PC-3 (cell line): ENCODE results near the gene DNAJB6. TPM values are rescaled to one million over a fixed set of nuclear protein-coding genes. Genes with fewer than 3 reads are reported as not detected.

Source experiments
- ATAC-seq: fragments of 200-7000 bp; cut with Tn5 transposase; 2 replicates; pipeline ENCODE4 v1.9.1; 2020; ENCODE audit warnings: mild to moderate bottlenecking, moderate library complexity
- BruUV-seq: library from RNA; stranded (reverse); fragments of 400-500 nt; replicated peaks from 2 replicates; lab custom pipeline; 2021; lab: Mats Ljungman, UMichigan
- CTCF ChIA-PET: fragments of 300-600 bp; sonication (Branson Sonifier 250); formaldehyde crosslinking; loops from one replicate; lab custom pipeline; 2022; ENCODE audit warnings: antibody characterized with exemption; lab: Charles Lee
- POLR2A ChIA-PET: fragments of 300-600 bp; sonication (Branson Sonifier 250); formaldehyde crosslinking; loops from one replicate; lab custom pipeline; 2022; ENCODE audit warnings: antibody characterized with exemption; ENCODE audit not compliant: unreplicated experiment; lab: Charles Lee
- DNase-seq: peaks from one replicate; pipeline ENCODE4 v3.0.0-alpha.2; 2015
- H2AFZ ChIP-seq: fragments of 300-600 bp; sonication (generic); 2 replicates; pipeline ENCODE4 v1.6.0; 2016; ENCODE audit warnings: antibody characterized with exemption, low read length
- H3F3A ChIP-seq: fragments of 300-600 bp; sonication (generic); one replicate; pipeline ENCODE4 v1.6.0; 2017; ENCODE audit warnings: antibody characterized with exemption, low read length, control low read depth, mild to moderate bottlenecking; ENCODE audit not compliant: unreplicated experiment
- H3K27ac ChIP-seq: fragments of 300-600 bp; sonication (generic); 2 replicates; pipeline ENCODE4 v1.5.1; 2016; ENCODE audit warnings: mild to moderate bottlenecking, low read length
- H3K27me3 ChIP-seq: fragments of 300-600 bp; sonication (generic); 2 replicates; pipeline ENCODE4 v1.6.1; 2016; ENCODE audit warnings: low read length, mixed read lengths
- H3K36me3 ChIP-seq: fragments of 300-600 bp; sonication (generic); 2 replicates; pipeline ENCODE4 v1.6.1; 2016; ENCODE audit warnings: low read depth, mixed run types, low read length, mixed read lengths
- H3K4me1 ChIP-seq: fragments of 300-600 bp; sonication (generic); 2 replicates; pipeline ENCODE4 v1.5.1; 2016; ENCODE audit warnings: low read length; ENCODE audit not compliant: insufficient read depth
- H3K4me2 ChIP-seq: fragments of 300-600 bp; sonication (generic); 2 replicates; pipeline ENCODE4 v1.6.0; 2016; ENCODE audit warnings: low read length
- H3K4me3 ChIP-seq: fragments of 300-600 bp; sonication (generic); 2 replicates; pipeline ENCODE4 v1.5.1; 2016; ENCODE audit warnings: mild to moderate bottlenecking, low read length, mixed read lengths
- H3K79me2 ChIP-seq: fragments of 300-600 bp; sonication (generic); 2 replicates; pipeline ENCODE4 v1.6.1; 2017; ENCODE audit warnings: low read length, mixed read lengths
- H3K9ac ChIP-seq: fragments of 300-600 bp; sonication (generic); 2 replicates; pipeline ENCODE4 v1.6.0; 2016; ENCODE audit warnings: mild to moderate bottlenecking, low read length
- H3K9me2 ChIP-seq: fragments of 300-600 bp; sonication (generic); replicated peaks from 2 replicates; pipeline ENCODE4 v1.6.1; 2016; ENCODE audit warnings: mixed run types, low read length, mixed read lengths
- H3K9me3 ChIP-seq: fragments of 300-600 bp; sonication (generic); 2 replicates; pipeline ENCODE4 v1.6.1; 2016; ENCODE audit warnings: low read length, mixed read lengths
- H4K20me1 ChIP-seq: fragments of 300-600 bp; sonication (generic); 2 replicates; pipeline ENCODE4 v1.6.1; 2016; ENCODE audit warnings: low read length, mixed read lengths
- CTCF ChIP-seq: fragments of 300-600 bp; sonication (generic); conservative IDR thresholded peaks from 2 replicates; pipeline ENCODE4 v1.5.1; 2017; ENCODE audit warnings: antibody characterized with exemption, low read depth, mild to moderate bottlenecking, low read length
- EZH2 ChIP-seq: fragments of 300-600 bp; sonication (generic); IDR thresholded peaks from one replicate; pipeline ENCODE4 v1.6.1; 2017; ENCODE audit warnings: antibody characterized with exemption, mild to moderate bottlenecking, low read length; ENCODE audit not compliant: unreplicated experiment
- EZH2phosphoT487 ChIP-seq: fragments of 300-600 bp; sonication (generic); IDR thresholded peaks from 2 replicates; pipeline ENCODE4 v1.6.1; 2018; ENCODE audit warnings: mild to moderate bottlenecking, antibody characterized with exemption, low read length, borderline replicate concordance
- intact Hi-C: fragments of 100-400 bp; cut with micrococcal nuclease; formaldehyde crosslinking; loops from 2 replicates; pipeline ENCODE4 v1.9.0; 2023
- total RNA-seq: library from RNA; depleted of rRNA; stranded (reverse); fragments of >200 nt; gene quantifications from 2 replicates; pipeline ENCODE4 v1.2.3, GENCODE V29; 2014

The DNAJB6 gene
- total RNA-seq, 1 experiment from 2014 or later = 151 TPM

- BruUV-seq = no TSS peak
- intact Hi-C loops = no loop called here
- DNase-seq (no peak), ATAC-seq (no peak)
- H3K27me3 ChIP-seq = no peaks in the 10 kb centered on the region
- H3K9me3 ChIP-seq = no peaks in the 10 kb centered on the region
- H3K79me2 ChIP-seq = no peaks in the 10 kb centered on the region
- H3K36me3 ChIP-seq = no peaks in the 10 kb centered on the region
- peaks cover 9% of the 10 kb centered on the region; the same call in 1 of the 2 replicates for H3K4me1 ChIP-seq
- no peaks in the 10 kb centered on the region for H3F3A ChIP-seq
- TF ChIP-seq EZH2 = no peak
- TF ChIP-seq CTCF = no peak
- no peak for TF ChIP-seq EZH2phosphoT487
- no peak overlapping the region for H2AFZ ChIP-seq
- ChIA-PET POLR2A (no interaction called here), CTCF (no interaction called here)
- no peaks in the 10 kb centered on the region for H4K20me1 ChIP-seq
- no peak overlapping the region for H3K4me3 ChIP-seq
- no peak overlapping the region for H3K27ac ChIP-seq
- H3K9me2 ChIP-seq = no peaks in the 10 kb centered on the region
- H3K9ac ChIP-seq = no peak overlapping the region
- no peak overlapping the region for H3K4me2 ChIP-seq
These were observed 91.7 kb downstream of the DNAJB6 start for GRCh38 chr7:157428554-157428945.

GRCh38 chr7:157429001-157429679 lies 92.3 kb downstream of the DNAJB6 start:
- POLR2A ChIA-PET = no interaction called here
- Histone ChIP-seq H3F3A (no peaks in the 10 kb centered on the region), H3K4me3 (no peak overlapping the region), H3K9ac (no peak overlapping the region), H3K9me2 (no peaks in the 10 kb centered on the region), H3K27ac (no peak overlapping the region), H3K9me3 (no peaks in the 10 kb centered on the region), H4K20me1 (no peaks in the 10 kb centered on the region), H3K79me2 (no peaks in the 10 kb centered on the region), H3K4me1 (peaks cover 9% of the 10 kb centered on the region; the same call in 1 of the 2 replicates), H3K36me3 (no peaks in the 10 kb centered on the region), H3K4me2 (no peak overlapping the region), H3K27me3 (no peaks in the 10 kb centered on the region), H2AFZ (no peak overlapping the region)
- DNase-seq (no peak), ATAC-seq (no peak)
- BruUV-seq = no TSS peak
- TF ChIP-seq EZH2 (no peak), CTCF (no peak), EZH2phosphoT487 (no peak)
- CTCF ChIA-PET = no interaction called here
- intact Hi-C loops = no loop called here

- BruUV-seq = no TSS peak
- ChIA-PET POLR2A (no interaction called here), CTCF (no interaction called here)
- intact Hi-C loops = loop anchor here (5.0 kb wide), 1 partner anchor 263 kb away; no protein-coding TSS in a partner anchor
- Histone ChIP-seq H3K9ac (no peak overlapping the region), H3K9me3 (no peaks in the 10 kb centered on the region), H3K9me2 (no peaks in the 10 kb centered on the region), H4K20me1 (no peaks in the 10 kb centered on the region), H3K36me3 (no peaks in the 10 kb centered on the region), H3F3A (no peaks in the 10 kb centered on the region), H3K4me2 (no peak overlapping the region), H3K27me3 (no peaks in the 10 kb centered on the region), H3K4me3 (no peak overlapping the region), H3K27ac (no peak overlapping the region), H3K4me1 (peaks cover 9% of the 10 kb centered on the region; the same call in 1 of the 2 replicates), H3K79me2 (no peaks in the 10 kb centered on the region), H2AFZ (no peak overlapping the region)
- DNase-seq (no peak), ATAC-seq (no peak)
- TF ChIP-seq EZH2phosphoT487 = no peak
- TF ChIP-seq CTCF = no peak
- no peak for TF ChIP-seq EZH2
These were observed 92.9 kb downstream of the DNAJB6 start for GRCh38 chr7:157429680-157430224.
